ENCODE measurements around the gene SPAG7. TPM values are rescaled to one million over a fixed set of nuclear protein-coding genes. Genes with fewer than 3 reads are reported as not detected.

The SPAG7 gene
- total RNA-seq, 4 donors from 2014 or later: 34.5 to 48.8 (median 39.5) TPM

- no peaks in the 10 kb centered on the region for H3K36me3 ChIP-seq
- DNase-seq: no peak
- H3K9me3 ChIP-seq: no peaks in the 10 kb centered on the region
- intact Hi-C loops (cut with DNase I): no loop called here
- H3K27ac ChIP-seq: no peak overlapping the region
- H3K27me3 ChIP-seq: no peaks in the 10 kb centered on the region
- H3K4me3 ChIP-seq: no peak overlapping the region
- WGBS, 2 donors: 73 to 81% methylated on average over 1 of the region's 1 CpG
- peaks cover 1 to 13% (median 8%) of the 10 kb centered on the region in 3 donors for H3K4me1 ChIP-seq
- TF ChIP-seq POLR2A (IDR thresholded peaks at IDR 0.05): no peak
- TF ChIP-seq, protein P1, sequence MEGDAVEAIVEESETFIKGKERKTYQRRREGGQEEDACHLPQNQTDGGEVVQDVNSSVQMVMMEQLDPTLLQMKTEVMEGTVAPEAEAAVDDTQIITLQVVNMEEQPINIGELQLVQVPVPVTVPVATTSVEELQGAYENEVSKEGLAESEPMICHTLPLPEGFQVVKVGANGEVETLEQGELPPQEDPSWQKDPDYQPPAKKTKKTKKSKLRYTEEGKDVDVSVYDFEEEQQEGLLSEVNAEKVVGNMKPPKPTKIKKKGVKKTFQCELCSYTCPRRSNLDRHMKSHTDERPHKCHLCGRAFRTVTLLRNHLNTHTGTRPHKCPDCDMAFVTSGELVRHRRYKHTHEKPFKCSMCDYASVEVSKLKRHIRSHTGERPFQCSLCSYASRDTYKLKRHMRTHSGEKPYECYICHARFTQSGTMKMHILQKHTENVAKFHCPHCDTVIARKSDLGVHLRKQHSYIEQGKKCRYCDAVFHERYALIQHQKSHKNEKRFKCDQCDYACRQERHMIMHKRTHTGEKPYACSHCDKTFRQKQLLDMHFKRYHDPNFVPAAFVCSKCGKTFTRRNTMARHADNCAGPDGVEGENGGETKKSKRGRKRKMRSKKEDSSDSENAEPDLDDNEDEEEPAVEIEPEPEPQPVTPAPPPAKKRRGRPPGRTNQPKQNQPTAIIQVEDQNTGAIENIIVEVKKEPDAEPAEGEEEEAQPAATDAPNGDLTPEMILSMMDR (IDR thresholded peaks at IDR 0.05): peak in 1 of 6 experiments; percentile 10
Observed at GRCh38 chr17:4913994-4914393, 53.6 kb downstream of the SPAG7 start.

Small RNA genes lying within 50 kb of the gene (small RNA-seq; reads per million reads assigned to genes)
- 0 reads per million in 4 donors for gene MIR6864
- 0 to 0.21 (median 0.14) reads per million in 4 donors for gene MIR6865

Other genes starting within 250 kb of the SPAG7 start
- 10 to 100 TPM; 17.3 to 45.3 (median 29.7) TPM for gene MED11, start 236.4 kb downstream of the SPAG7 start, total RNA-seq
- gene ZMYND15, start 228.0 kb downstream of the SPAG7 start, total RNA-seq: 1 to 10 TPM in 2 of 4 donors, not detected in 2; 1.1 to 1.7 TPM
- 10 to 100 TPM; 15.2 to 28.2 (median 19.5) TPM for gene CXCL16, start 227.9 kb downstream of the SPAG7 start, total RNA-seq
- gene TM4SF5, start 195.9 kb downstream of the SPAG7 start, total RNA-seq: not detected
- 1 to 10 TPM in 3 of 4 donors, not detected in 1; 1.3 to 5.2 (median 1.5) TPM for gene VMO1, start 181.5 kb downstream of the SPAG7 start, total RNA-seq
- gene GLTPD2, start 178.9 kb downstream of the SPAG7 start, total RNA-seq: 1 to 10 TPM in 3 of 4 donors, not detected in 1; 1.1 to 2.0 (median 1.1) TPM
- gene PSMB6, start 171.7 kb downstream of the SPAG7 start, total RNA-seq: 100 to 1,000 TPM; 154 to 216 (median 201) TPM
- gene PLD2, start 160.7 kb downstream of the SPAG7 start, total RNA-seq: 100 to 1,000 TPM in 1 of 4 donors, 10 to 100 TPM in 3; 38.7 to 114 (median 86.7) TPM
- gene MINK1, start 134.5 kb downstream of the SPAG7 start, total RNA-seq: 100 to 1,000 TPM in 3 of 4 donors, 10 to 100 TPM in 1; 50.1 to 156 (median 117) TPM
- gene C17orf107, start 68.3 kb downstream of the SPAG7 start, total RNA-seq: 1 to 10 TPM in 1 of 4 donors, under 1 TPM in 3; 0.27 to 2.7 (median 0.92) TPM
- gene CHRNE, start 64.7 kb downstream of the SPAG7 start, total RNA-seq: under 1 TPM in 1 of 4 donors, not detected in 3; 0.57 TPM
- not detected for gene GP1BA, start 35.5 kb downstream of the SPAG7 start, total RNA-seq
- gene SLC25A11, start 27.8 kb downstream of the SPAG7 start, total RNA-seq: 10 to 100 TPM; 29.3 to 54.2 (median 42.2) TPM
- gene RNF167, start 27.5 kb downstream of the SPAG7 start, total RNA-seq: 10 to 100 TPM; 42.3 to 57.4 (median 54.2) TPM
- gene PFN1, start 19.3 kb downstream of the SPAG7 start, total RNA-seq: 100 to 1,000 TPM; 520 to 970 (median 715) TPM
- gene ENO3, start 16.7 kb downstream of the SPAG7 start, total RNA-seq: 1 to 10 TPM in 2 of 4 donors, under 1 TPM in 1, not detected in 1; 0.31 to 3.6 (median 1.5) TPM
- gene CAMTA2, start 19.9 kb upstream of the SPAG7 start, total RNA-seq: 10 to 100 TPM in 3 of 4 donors, 1 to 10 TPM in 1; 6.9 to 19.6 (median 13.4) TPM
- gene INCA1, start 29.7 kb upstream of the SPAG7 start, total RNA-seq: 1 to 10 TPM in 1 of 4 donors, under 1 TPM in 1, not detected in 2; 0.31 to 1.1 TPM
- gene KIF1C, start 30.1 kb upstream of the SPAG7 start, total RNA-seq: 10 to 100 TPM; 66.9 to 93.3 (median 81.7) TPM
- gene SLC52A1, start 67.6 kb upstream of the SPAG7 start, total RNA-seq: 1 to 10 TPM in 2 of 4 donors, under 1 TPM in 2; 0.26 to 1.4 (median 1.1) TPM
- gene ZFP3, start 110.7 kb upstream of the SPAG7 start, total RNA-seq: 1 to 10 TPM; 1.4 to 6.1 (median 2.3) TPM
- 1 to 10 TPM; 4.5 to 7.8 (median 5.8) TPM for gene ZNF232, start 144.1 kb upstream of the SPAG7 start, total RNA-seq
- gene USP6, start 148.2 kb upstream of the SPAG7 start, total RNA-seq: under 1 TPM in 2 of 4 donors, not detected in 2; under 0.01 to 0.09 TPM
- 10 to 100 TPM in 1 of 4 donors, 1 to 10 TPM in 3; 2.0 to 13.4 (median 5.1) TPM for gene ZNF594, start 224.1 kb upstream of the SPAG7 start, total RNA-seq